ENCODE measurements around the gene TNFRSF4.
A peak's percentile ranks its signal among the peaks of the same experiment; 100 is the strongest.

DNA sequence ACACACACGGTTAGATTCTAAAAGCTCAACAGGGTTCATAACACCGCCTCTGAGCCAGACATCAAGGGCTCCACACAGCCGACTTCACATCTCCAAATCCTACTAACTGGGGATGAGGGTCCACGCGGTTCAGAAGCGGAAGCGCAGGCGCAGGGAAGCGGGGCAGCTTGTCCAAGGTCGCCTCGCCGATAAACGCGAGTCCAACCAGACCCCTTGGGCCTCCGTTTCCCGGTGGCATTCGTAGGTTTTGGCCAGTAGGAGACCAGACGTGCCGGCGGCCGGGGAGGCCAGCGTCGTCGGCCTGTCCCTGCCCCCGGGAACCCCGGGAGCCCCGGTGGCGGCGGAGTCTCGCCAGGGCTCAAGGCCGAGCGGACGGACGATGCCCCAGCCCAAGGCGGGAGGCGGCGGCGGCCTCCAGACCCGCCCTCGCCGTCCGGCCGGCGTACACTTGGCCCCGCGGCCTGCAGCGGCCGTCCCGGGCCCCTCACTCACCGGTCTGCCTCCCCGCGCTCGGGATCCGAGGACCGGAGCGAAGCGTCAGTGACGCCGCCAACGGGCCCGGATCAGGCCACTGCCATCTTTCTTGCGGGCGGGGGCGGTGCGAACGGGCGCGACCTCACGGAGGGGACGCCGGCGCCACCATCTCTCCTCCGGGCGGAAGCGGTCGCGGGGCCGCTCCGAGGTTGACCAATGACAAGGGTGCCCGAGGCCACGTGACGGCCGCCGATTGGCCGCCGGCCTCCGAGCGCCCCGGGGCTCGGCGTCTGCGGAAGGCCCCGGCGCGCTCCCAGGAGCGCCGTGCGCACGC lies 17.7 kb upstream of the TNFRSF4 start, which contains the start of gene SDF4:
- TF ChIP-seq TP53 (CRISPR knock-in tag; conservative IDR thresholded peaks at IDR 0.05): no peak
- TF ChIP-seq FOSL1 (CRISPR knock-in tag; IDR thresholded peaks at IDR 0.05; ENCODE audit: borderline replicate concordance): no peak
- TF ChIP-seq, protein P1, sequence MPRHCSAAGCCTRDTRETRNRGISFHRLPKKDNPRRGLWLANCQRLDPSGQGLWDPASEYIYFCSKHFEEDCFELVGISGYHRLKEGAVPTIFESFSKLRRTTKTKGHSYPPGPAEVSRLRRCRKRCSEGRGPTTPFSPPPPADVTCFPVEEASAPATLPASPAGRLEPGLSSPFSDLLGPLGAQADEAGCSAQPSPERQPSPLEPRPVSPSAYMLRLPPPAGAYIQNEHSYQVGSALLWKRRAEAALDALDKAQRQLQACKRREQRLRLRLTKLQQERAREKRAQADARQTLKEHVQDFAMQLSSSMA (CRISPR knock-in tag; IDR thresholded peaks at IDR 0.05): 0 out of 2 replicates have a peak, but pooled peaks have one; percentile 20
